ENCODE data around the gene PNMA6E. TPM values are rescaled to one million over a fixed set of nuclear protein-coding genes. Genes with fewer than 3 reads are reported as not detected.

PNMA6E gene
- total and polyA plus RNA-seq, 2 of the 13 experiments (the other 11 are each of a cell fraction or from before 2014, with no cell fraction given) = not detected

DNA sequence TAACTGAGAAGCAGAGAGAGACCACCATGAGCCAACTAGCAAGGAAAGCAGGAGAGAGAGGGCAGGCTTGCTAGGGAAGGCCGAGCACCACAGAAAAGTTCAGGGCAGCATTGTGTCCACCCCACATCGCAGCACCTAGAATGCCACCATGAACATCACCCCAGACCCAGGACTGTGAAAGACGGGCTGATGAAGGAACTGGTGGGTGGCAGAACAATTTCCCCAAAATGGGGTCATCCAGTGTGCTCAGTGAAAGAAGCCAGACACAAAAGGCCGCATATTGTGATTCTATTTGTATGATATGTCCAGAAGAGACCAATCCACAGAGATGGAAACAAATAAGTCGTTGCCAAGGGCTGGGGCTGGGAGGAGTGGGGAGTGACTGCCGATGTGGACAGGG lies 16.8 kb downstream of the PNMA6E start:
- 39% methylated on average over 6 of the region's 6 CpGs for WGBS (ENCODE audit: low lambda C conversion rate)
- POLR2A ChIA-PET = no interaction called here
- ATAC-seq = no peak
- in situ Hi-C loops (cut with HindIII; ENCODE audit: extremely low pct_ligation_motif_present, low pct_unique_long_range_greater_than_20kb) (no loop called here), intact Hi-C loops (cut with micrococcal nuclease; ENCODE audit: unreplicated experiment) (no loop called here)
- no TSS peak for BruUV-seq (replicated peaks)
- no peak for FAIRE-seq
- no peaks in the 10 kb centered on the region for H3K36me3 ChIP-seq (replicated peaks in 1 of 2; ENCODE audit: control insufficient read depth in 1 of 2, insufficient read depth in 2 of 2, low read length in 2 of 2)
- no peaks in the 10 kb centered on the region for H4K20me1 ChIP-seq (ENCODE audit: insufficient read depth, low read length)
- TF ChIP-seq CHD2 (IDR thresholded peaks at IDR 0.05; ENCODE audit: low read depth, low read length) (no peak), CCDC6 (CRISPR knock-in tag; IDR thresholded peaks at IDR 0.05) (no peak), ZNF230 (CRISPR knock-in tag; IDR thresholded peaks at IDR 0.05) (no peak), HNRNPLL (IDR thresholded peaks at IDR 0.05; ENCODE audit: low read depth, low read length, poor library complexity, severe bottlenecking) (no peak), ATAD3A (CRISPR knock-in tag; IDR thresholded peaks at IDR 0.05) (no peak), ZNF562 (CRISPR knock-in tag; IDR thresholded peaks at IDR 0.05; ENCODE audit: borderline replicate concordance) (no peak), ZNF788 (CRISPR knock-in tag; IDR thresholded peaks at IDR 0.05; ENCODE audit: borderline replicate concordance) (no peak), SOX6 (IDR thresholded peaks at IDR 0.05) (no peak), SOX6 (CRISPR knock-in tag; IDR thresholded peaks at IDR 0.05) (no peak)
- TF ChIP-seq, protein P1, sequence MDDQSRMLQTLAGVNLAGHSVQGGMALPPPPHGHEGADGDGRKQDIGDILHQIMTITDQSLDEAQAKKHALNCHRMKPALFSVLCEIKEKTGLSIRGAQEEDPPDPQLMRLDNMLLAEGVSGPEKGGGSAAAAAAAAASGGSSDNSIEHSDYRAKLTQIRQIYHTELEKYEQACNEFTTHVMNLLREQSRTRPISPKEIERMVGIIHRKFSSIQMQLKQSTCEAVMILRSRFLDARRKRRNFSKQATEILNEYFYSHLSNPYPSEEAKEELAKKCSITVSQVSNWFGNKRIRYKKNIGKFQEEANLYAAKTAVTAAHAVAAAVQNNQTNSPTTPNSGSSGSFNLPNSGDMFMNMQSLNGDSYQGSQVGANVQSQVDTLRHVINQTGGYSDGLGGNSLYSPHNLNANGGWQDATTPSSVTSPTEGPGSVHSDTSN (CRISPR knock-in tag; IDR thresholded peaks at IDR 0.05; ENCODE audit: borderline replicate concordance) = no peak
- TF ChIP-seq, protein P2, sequence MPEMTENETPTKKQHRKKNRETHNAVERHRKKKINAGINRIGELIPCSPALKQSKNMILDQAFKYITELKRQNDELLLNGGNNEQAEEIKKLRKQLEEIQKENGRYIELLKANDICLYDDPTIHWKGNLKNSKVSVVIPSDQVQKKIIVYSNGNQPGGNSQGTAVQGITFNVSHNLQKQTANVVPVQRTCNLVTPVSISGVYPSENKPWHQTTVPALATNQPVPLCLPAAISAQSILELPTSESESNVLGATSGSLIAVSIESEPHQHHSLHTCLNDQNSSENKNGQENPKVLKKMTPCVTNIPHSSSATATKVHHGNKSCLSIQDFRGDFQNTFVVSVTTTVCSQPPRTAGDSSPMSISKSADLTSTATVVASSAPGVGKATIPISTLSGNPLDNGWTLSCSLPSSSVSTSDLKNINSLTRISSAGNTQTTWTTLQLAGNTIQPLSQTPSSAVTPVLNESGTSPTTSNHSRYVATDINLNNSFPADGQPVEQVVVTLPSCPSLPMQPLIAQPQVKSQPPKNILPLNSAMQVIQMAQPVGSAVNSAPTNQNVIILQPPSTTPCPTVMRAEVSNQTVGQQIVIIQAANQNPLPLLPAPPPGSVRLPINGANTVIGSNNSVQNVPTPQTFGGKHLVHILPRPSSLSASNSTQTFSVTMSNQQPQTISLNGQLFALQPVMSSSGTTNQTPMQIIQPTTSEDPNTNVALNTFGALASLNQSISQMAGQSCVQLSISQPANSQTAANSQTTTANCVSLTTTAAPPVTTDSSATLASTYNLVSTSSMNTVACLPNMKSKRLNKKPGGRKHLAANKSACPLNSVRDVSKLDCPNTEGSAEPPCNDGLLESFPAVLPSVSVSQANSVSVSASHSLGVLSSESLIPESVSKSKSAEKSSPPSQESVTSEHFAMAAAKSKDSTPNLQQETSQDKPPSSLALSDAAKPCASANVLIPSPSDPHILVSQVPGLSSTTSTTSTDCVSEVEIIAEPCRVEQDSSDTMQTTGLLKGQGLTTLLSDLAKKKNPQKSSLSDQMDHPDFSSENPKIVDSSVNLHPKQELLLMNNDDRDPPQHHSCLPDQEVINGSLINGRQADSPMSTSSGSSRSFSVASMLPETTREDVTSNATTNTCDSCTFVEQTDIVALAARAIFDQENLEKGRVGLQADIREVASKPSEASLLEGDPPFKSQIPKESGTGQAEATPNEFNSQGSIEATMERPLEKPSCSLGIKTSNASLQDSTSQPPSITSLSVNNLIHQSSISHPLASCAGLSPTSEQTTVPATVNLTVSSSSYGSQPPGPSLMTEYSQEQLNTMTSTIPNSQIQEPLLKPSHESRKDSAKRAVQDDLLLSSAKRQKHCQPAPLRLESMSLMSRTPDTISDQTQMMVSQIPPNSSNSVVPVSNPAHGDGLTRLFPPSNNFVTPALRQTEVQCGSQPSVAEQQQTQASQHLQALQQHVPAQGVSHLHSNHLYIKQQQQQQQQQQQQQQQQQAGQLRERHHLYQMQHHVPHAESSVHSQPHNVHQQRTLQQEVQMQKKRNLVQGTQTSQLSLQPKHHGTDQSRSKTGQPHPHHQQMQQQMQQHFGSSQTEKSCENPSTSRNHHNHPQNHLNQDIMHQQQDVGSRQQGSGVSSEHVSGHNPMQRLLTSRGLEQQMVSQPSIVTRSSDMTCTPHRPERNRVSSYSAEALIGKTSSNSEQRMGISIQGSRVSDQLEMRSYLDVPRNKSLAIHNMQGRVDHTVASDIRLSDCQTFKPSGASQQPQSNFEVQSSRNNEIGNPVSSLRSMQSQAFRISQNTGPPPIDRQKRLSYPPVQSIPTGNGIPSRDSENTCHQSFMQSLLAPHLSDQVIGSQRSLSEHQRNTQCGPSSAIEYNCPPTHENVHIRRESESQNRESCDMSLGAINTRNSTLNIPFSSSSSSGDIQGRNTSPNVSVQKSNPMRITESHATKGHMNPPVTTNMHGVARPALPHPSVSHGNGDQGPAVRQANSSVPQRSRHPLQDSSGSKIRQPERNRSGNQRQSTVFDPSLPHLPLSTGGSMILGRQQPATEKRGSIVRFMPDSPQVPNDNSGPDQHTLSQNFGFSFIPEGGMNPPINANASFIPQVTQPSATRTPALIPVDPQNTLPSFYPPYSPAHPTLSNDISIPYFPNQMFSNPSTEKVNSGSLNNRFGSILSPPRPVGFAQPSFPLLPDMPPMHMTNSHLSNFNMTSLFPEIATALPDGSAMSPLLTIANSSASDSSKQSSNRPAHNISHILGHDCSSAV (CRISPR knock-in tag; IDR thresholded peaks at IDR 0.05; ENCODE audit: borderline replicate concordance) = no peak
- H3K27ac ChIP-seq (ENCODE audit: extremely low read length, insufficient read depth, low read length) = no peak overlapping the region
- no peak for DNase-seq (ENCODE audit: low spot score)
- H2AFZ ChIP-seq (ENCODE audit: low read length) = no peak overlapping the region
- no peak overlapping the region for H3K9ac ChIP-seq (ENCODE audit: insufficient read depth, low read depth, low read length)
- H3K79me2 ChIP-seq (ENCODE audit: insufficient read depth, low read length) = no peaks in the 10 kb centered on the region
- CTCF ChIA-PET (ENCODE audit: low intra/inter-chr PET ratio, low total read pairs) = no interaction called here
- H3K4me3 ChIP-seq (replicated peaks in 1 of 3; ENCODE audit: insufficient read depth in 1 of 3, low read depth in 2 of 3, low read length in 3 of 3) = no peak overlapping the region
- no peaks in the 10 kb centered on the region for H3K9me3 ChIP-seq (ENCODE audit: low read length)
- H3K4me2 ChIP-seq (ENCODE audit: low read depth, low read length) = no peak overlapping the region
- peaks cover 19% of the 10 kb centered on the region for H3K4me1 ChIP-seq (ENCODE audit: insufficient read depth, low read length)
- no peaks in the 10 kb centered on the region; a peak in 1 of 5 replicates for H3K27me3 ChIP-seq (ENCODE audit: control insufficient read depth in 1 of 2, insufficient read depth in 2 of 2, low read length in 2 of 2)

Measured in HepG2 (cell line).